Cardiac muscle cell (in vitro differentiated cells and primary cell): ENCODE measurements around the gene UBE4B. TPM values are rescaled to one million over a fixed set of nuclear protein-coding genes. Genes with fewer than 3 reads are reported as not detected.
A peak's percentile ranks its signal among the peaks of the same experiment; 100 is the strongest.

Experiments
- DNase-seq, 2 donors: peaks; one replicate each; pipeline versions ENCODE4 v3.0.0 to v3.0.0-alpha.2; 2010 to 2017; ENCODE audit warnings: low read depth in 1 of 2, low spot score in 1 of 2
- H3K27ac ChIP-seq: fragments of 200-600 bp; sonication (generic); 2 replicates; pipeline ENCODE4 v1.5.1; 2016
- H3K27me3 ChIP-seq: fragments of 200-600 bp; sonication (generic); 2 replicates; pipeline ENCODE4 v1.6.0; 2016; ENCODE audit warnings: control low read depth
- H3K36me3 ChIP-seq: fragments of 200-600 bp; sonication (generic); 2 replicates; pipeline ENCODE4 v1.5.1; 2016; ENCODE audit warnings: control low read depth
- H3K4me1 ChIP-seq: fragments of 200-600 bp; sonication (generic); 2 replicates; pipeline ENCODE4 v1.8.1; 2017; ENCODE audit warnings: low read depth, mild to moderate bottlenecking, mixed run types
- H3K4me3 ChIP-seq: fragments of 200-600 bp; sonication (generic); 2 replicates; pipeline ENCODE4 v1.5.1; 2016; ENCODE audit warnings: mild to moderate bottlenecking
- H3K9me3 ChIP-seq: fragments of 200-600 bp; sonication (generic); 2 replicates; pipeline ENCODE4 v1.5.1; 2017; ENCODE audit warnings: low read depth, mild to moderate bottlenecking, control low read depth
- CTCF ChIP-seq: IDR thresholded peaks from 2 replicates; pipeline ENCODE4 v1.5.1; 2012; ENCODE audit warnings: low read depth, mild to moderate bottlenecking, low read length
- polyA plus RNA-seq: library from polyadenylated mRNA; unstranded; fragments of >200 nt; fragmentation: Nextera tagmentation; extraction: Ambion mirVana; gene quantifications from 2 replicates; pipeline ENCODE4 v1.2.1, GENCODE V29; 2016
- total RNA-seq: library from RNA; depleted of rRNA; stranded (reverse); fragments of >200 nt; gene quantifications from 2 replicates; pipeline ENCODE4 v1.2.3, GENCODE V29; 2016

The UBE4B gene
- total and polyA plus RNA-seq, 2 experiments from 2014 or later = 34.1 to 72.0 TPM

- Histone ChIP-seq H3K9me3 (no peaks in the 10 kb centered on the region), H3K27ac (no peak overlapping the region), H3K27me3 (no peaks in the 10 kb centered on the region), H3K36me3 (peaks cover 27% of the 10 kb centered on the region), H3K4me3 (no peak overlapping the region), H3K4me1 (peaks cover 6% of the 10 kb centered on the region)
- TF ChIP-seq CTCF = no peak
- no peak for DNase-seq
Measured at GRCh38 chr1:10171105-10171767, 138.5 kb downstream of the UBE4B start.

GRCh38 chr1:10171995-10172669 is 139.4 kb downstream of the UBE4B start:
- no peak for DNase-seq
- no peak for TF ChIP-seq CTCF
- no peaks in the 10 kb centered on the region for H3K27me3 ChIP-seq
- peaks cover 6% of the 10 kb centered on the region for H3K4me1 ChIP-seq
- no peaks in the 10 kb centered on the region for H3K9me3 ChIP-seq
- H3K27ac ChIP-seq = no peak overlapping the region
- H3K4me3 ChIP-seq = no peak overlapping the region
- peaks cover 28% of the 10 kb centered on the region for H3K36me3 ChIP-seq

GRCh38 chr1:10173582-10173981 is 140.8 kb downstream of the UBE4B start:
- peaks cover 9% of the 10 kb centered on the region for H3K4me1 ChIP-seq
- H3K36me3 ChIP-seq = peaks cover 22% of the 10 kb centered on the region
- H3K27me3 ChIP-seq = no peaks in the 10 kb centered on the region
- H3K9me3 ChIP-seq = no peaks in the 10 kb centered on the region
- TF ChIP-seq CTCF = no peak
- DNase-seq = no peak
- H3K27ac ChIP-seq = no peak overlapping the region
- H3K4me3 ChIP-seq = no peak overlapping the region

GRCh38 chr1:10177876-10178275 is 145.1 kb downstream of the UBE4B start:
- no peak for TF ChIP-seq CTCF
- Histone ChIP-seq H3K27me3 (no peaks in the 10 kb centered on the region), H3K27ac (peak overlapping the region; percentile 75), H3K4me3 (no peak overlapping the region), H3K9me3 (no peaks in the 10 kb centered on the region), H3K36me3 (peaks cover 12% of the 10 kb centered on the region), H3K4me1 (peaks cover 7% of the 10 kb centered on the region)
- no peak for DNase-seq

- DNase-seq = no peak
- H3K36me3 ChIP-seq = peaks cover 12% of the 10 kb centered on the region
- H3K4me3 ChIP-seq = no peak overlapping the region
- H3K27ac ChIP-seq = peak overlapping the region; percentile 75
- H3K4me1 ChIP-seq = peaks cover 7% of the 10 kb centered on the region
- no peaks in the 10 kb centered on the region for H3K9me3 ChIP-seq
- no peaks in the 10 kb centered on the region for H3K27me3 ChIP-seq
- no peak for TF ChIP-seq CTCF
Measured at GRCh38 chr1:10178597-10179405, 146.0 kb downstream of the UBE4B start.
